ENCODE measurements around the gene TMEM61. TPM values are rescaled to one million over a fixed set of nuclear protein-coding genes. Genes with fewer than 3 reads are reported as not detected.

The TMEM61 gene
- total and polyA plus RNA-seq, 2 of the 8 experiments (the other 6 are each of a cell fraction or from before 2014, with no cell fraction given) = 0.54 to 1.4 TPM

- Histone ChIP-seq H3K36me3 (ENCODE audit: control insufficient read depth in 2 of 4, insufficient read depth in 4 of 4, low read length in 3 of 4) (no peaks in the 10 kb centered on the region), H4K8ac (ENCODE audit: extremely low read depth, insufficient read depth, low read length) (no peak overlapping the region; the same call in 1 of the 2 replicates), H2BK12ac (ENCODE audit: low read depth, low read length) (no peak overlapping the region), H2AK5ac (ENCODE audit: low read depth, low read length) (no peak overlapping the region), H3K27ac (ENCODE audit: low read depth, low read length) (no peak overlapping the region), H3K4me1 (replicated peaks in 1 of 4; ENCODE audit: control insufficient read depth in 3 of 4, insufficient read depth in 4 of 4, low read length in 3 of 4) (peaks cover 4 to 15% (median 12%) of the 10 kb centered on the region in 4 experiments), H3K23me2 (ENCODE audit: low read depth, low read length) (peaks cover 11% of the 10 kb centered on the region; the same call in 1 of the 2 replicates), H3K14ac (ENCODE audit: insufficient read length) (no peak overlapping the region), H2BK15ac (ENCODE audit: low read length) (no peak overlapping the region), H3K9me3 (ENCODE audit: insufficient read depth in 2 of 2, low read depth in 1 of 2, low read length in 1 of 2) (no peaks in the 10 kb centered on the region), H3K23ac (ENCODE audit: insufficient read length) (no peak overlapping the region), H3K56ac (replicated peaks; ENCODE audit: insufficient read length, low read depth, low read length) (no peak overlapping the region), H2AFZ (ENCODE audit: low read length) (no peak overlapping the region), H3K79me2 (ENCODE audit: control insufficient read depth in 1 of 2, insufficient read depth in 2 of 2, low read length in 2 of 2) (no peaks in the 10 kb centered on the region; a peak in 1 of 4 replicates), H3K4me3 (ENCODE audit: extremely low read depth in 1 of 4, insufficient read depth in 2 of 4, low read depth in 3 of 4, low read length in 4 of 4) (no peak overlapping the region), H2BK120ac (replicated peaks; ENCODE audit: low read depth, low read length) (no peak overlapping the region), H4K91ac (replicated peaks; ENCODE audit: insufficient read length, low read length) (no peak overlapping the region), H3K18ac (ENCODE audit: extremely low read depth, low read length) (no peak overlapping the region), H2BK5ac (ENCODE audit: low read depth, low read length) (no peak overlapping the region), H3K4me2 (ENCODE audit: insufficient read depth in 1 of 2, low read depth in 2 of 2, low read length in 2 of 2) (no peak overlapping the region), H2BK20ac (ENCODE audit: low read length) (no peak overlapping the region), H3K27me3 (replicated peaks in 1 of 4; ENCODE audit: control insufficient read depth in 3 of 4, extremely low read depth in 1 of 4, insufficient read depth in 3 of 4, low read length in 3 of 4) (peaks cover 4 to 58% (median 42%) of the 10 kb centered on the region in 4 experiments), H4K20me1 (replicated peaks in 1 of 2; ENCODE audit: control insufficient read depth in 1 of 2, insufficient read depth in 2 of 2, low read length in 2 of 2) (peaks cover 0 to 4% of the 10 kb centered on the region in 2 experiments), H3K4ac (replicated peaks; ENCODE audit: insufficient read length, low read depth, low read length) (no peak overlapping the region), H4K5ac (ENCODE audit: insufficient read length, low read depth, low read length) (no peak overlapping the region), H3K79me1 (ENCODE audit: low read depth, low read length) (no peaks in the 10 kb centered on the region), H3K9ac (replicated peaks in 1 of 4; ENCODE audit: extremely low read depth in 1 of 4, low read depth in 3 of 4, low read length in 3 of 4) (no peak overlapping the region)
- ChIA-PET CTCF (ENCODE audit: partially characterized antibody) (interaction anchor here (0.7 to 11.0 kb wide), 13 partner anchors 10 to 588 kb away, joined by 3 to 511 read pairs (median 3); partner anchors contain the start of gene DHCR24), POLR2A (ENCODE audit: partially characterized antibody) (interaction anchor here (1.1 kb wide), 1 partner anchor 9 kb away, joined by 3 read pairs; no protein-coding TSS in a partner anchor)
- FAIRE-seq = no peak
- DNase-seq (ENCODE audit: low read depth in 1 of 2, low spot score in 2 of 2) = no peak
- TF ChIP-seq RXRA (IDR thresholded peaks at IDR 0.05; ENCODE audit: insufficient read depth, low read depth, low read length) = peak; percentile 69; the same call in 1 of the 2 replicates
- no peak for TF ChIP-seq TAF1 (IDR thresholded peaks at IDR 0.05; ENCODE audit: low read depth, low read length)
- TF ChIP-seq TCF12 (IDR thresholded peaks at IDR 0.05; ENCODE audit: low read depth, low read length) = peak; percentile 99
- TF ChIP-seq CEBPB (IDR thresholded peaks at IDR 0.05; ENCODE audit: low read depth, low read length) = no peak
- peak; percentile 85 for TF ChIP-seq POLR2AphosphoS5 (IDR thresholded peaks at IDR 0.05; ENCODE audit: low read depth, low read length)
- TF ChIP-seq CTCF (IDR thresholded peaks at IDR 0.05; ENCODE audit: control extremely low read depth in 1 of 3, insufficient read depth in 1 of 3, low read depth in 1 of 3, low read length in 3 of 3) = no peak
- 61% methylated on average over 7 of the region's 8 CpGs; no CpG with 5 or more reads in 1 of the 2 experiments for WGBS, 2 experiments (ENCODE audit: extremely low coverage in 1 of 2, insufficient coverage in 1 of 2, insufficient read length in 1 of 2, insufficient replicate concordance in 2 of 2, low coverage in 1 of 2, low lambda C conversion rate in 2 of 2, missing lambda C conversion rate in 1 of 2)
Observed at GRCh38 chr1:55000110-55001085, 20.0 kb downstream of the TMEM61 start.

Measured in H1 (cell line).